Neural progenitor cell (in vitro differentiated cells): ENCODE measurements around the gene JMJD4.

ENCODE experiments used
- EZH2 ChIP-seq: fragments of 200-600 bp; sonication (generic); IDR thresholded peaks from 2 replicates; pipeline ENCODE4 v1.6.1; 2017; ENCODE audit warnings: antibody characterized with exemption, mild to moderate bottlenecking, moderate library complexity
- TF ChIP-seq, protein P1 (sequence below): fragments of 200-600 bp; sonication (generic); IDR thresholded peaks from 2 replicates; pipeline ENCODE4 v1.5.1; 2017; ENCODE audit warnings: antibody characterized with exemption, mild to moderate bottlenecking

GRCh38 chr1:227729881-227730629, 5.0 kb downstream of the JMJD4 start:
- TF ChIP-seq, protein P1, sequence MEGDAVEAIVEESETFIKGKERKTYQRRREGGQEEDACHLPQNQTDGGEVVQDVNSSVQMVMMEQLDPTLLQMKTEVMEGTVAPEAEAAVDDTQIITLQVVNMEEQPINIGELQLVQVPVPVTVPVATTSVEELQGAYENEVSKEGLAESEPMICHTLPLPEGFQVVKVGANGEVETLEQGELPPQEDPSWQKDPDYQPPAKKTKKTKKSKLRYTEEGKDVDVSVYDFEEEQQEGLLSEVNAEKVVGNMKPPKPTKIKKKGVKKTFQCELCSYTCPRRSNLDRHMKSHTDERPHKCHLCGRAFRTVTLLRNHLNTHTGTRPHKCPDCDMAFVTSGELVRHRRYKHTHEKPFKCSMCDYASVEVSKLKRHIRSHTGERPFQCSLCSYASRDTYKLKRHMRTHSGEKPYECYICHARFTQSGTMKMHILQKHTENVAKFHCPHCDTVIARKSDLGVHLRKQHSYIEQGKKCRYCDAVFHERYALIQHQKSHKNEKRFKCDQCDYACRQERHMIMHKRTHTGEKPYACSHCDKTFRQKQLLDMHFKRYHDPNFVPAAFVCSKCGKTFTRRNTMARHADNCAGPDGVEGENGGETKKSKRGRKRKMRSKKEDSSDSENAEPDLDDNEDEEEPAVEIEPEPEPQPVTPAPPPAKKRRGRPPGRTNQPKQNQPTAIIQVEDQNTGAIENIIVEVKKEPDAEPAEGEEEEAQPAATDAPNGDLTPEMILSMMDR: peak; percentile 66
- TF ChIP-seq EZH2: no peak
